Activated CD8-positive, alpha-beta memory T cell treated with anti-CD3 and anti-CD28 coated beads, Interleukin-2, amount 50 U/mL, for 24 hours (primary cell): Measurements from ENCODE around the gene KCNIP3.
A peak's percentile ranks its signal among the peaks of the same experiment; 100 is the strongest.
"Not testable (repeated sequence)": the region's sequence is repeated elsewhere in the genome, so short reads cannot be mapped to it uniquely, and the experiment has no call there.

ENCODE experiments used
- DNase-seq: peaks from one replicate; pipeline ENCODE4 v3.0.0-alpha.2; 2020; ENCODE audit errors: extremely low read depth

Gene KCNIP3

DNA sequence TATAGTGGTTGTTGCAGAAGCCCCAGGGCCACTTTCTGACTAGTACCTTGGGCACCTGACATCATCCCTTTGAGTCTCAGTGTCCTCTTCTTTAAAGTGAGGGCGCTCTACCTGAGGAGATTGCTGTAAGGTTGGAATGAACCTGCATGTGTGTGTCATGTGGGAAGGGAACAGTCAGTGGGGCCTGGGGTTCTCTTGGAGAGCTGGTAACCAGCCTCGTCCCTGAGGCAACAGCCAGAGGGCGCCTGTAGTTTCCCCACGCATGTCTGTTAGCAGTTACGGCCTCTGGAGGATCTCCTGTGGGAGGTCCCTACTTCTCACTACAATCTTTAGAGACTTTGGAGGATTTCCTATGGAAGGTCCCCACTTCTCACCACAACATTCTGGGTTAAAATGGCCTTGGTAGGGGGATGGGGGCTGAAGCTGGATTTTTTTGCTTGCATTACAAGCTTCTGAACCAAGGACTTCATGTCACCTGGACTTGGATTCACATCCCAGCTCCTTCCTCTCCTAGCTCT, 106.1 kb downstream of the KCNIP3 start:
- DNase-seq = not testable (repeated sequence)

DNA sequence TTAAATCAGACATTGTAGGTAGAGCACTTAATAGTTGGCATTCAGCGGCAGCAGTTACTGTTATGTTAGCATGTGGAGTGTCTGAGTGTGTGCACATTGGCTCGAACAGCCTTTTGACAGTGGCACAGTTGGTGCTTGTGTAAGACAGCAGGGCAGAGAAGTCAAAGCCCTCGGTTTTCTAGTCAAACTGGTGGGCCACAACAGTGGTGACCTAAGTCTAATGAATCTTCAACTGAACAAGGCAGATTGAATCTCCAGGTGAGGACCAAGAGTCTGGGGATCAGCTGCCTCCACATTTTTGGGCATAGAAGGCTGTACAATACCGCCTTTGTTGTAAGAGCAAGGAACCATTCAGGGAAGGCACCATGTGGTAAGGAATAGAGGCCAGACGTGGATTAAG, 106.7 kb downstream of the KCNIP3 start:
- not testable (repeated sequence) for DNase-seq

DNA sequence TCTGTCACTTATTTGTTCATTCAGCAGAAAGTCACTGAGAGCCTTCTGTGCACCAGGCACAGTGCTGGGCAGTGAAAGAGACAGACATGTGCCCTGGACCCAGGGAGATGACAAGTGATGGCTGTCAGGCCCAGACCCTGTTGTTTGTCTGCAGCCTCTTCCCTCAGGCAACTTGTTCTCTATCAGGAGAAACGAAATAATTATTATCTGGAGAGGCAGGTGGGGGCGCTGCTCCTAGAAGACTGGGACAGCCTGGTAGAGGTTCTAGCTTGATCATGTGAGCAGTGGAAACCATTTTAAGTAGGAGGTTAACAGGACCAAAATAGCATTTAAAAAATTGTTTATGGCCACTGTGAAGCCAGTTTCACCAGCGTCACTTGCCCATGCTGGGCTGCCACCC, 107.5 kb downstream of the KCNIP3 start:
- not testable (repeated sequence) for DNase-seq

DNA sequence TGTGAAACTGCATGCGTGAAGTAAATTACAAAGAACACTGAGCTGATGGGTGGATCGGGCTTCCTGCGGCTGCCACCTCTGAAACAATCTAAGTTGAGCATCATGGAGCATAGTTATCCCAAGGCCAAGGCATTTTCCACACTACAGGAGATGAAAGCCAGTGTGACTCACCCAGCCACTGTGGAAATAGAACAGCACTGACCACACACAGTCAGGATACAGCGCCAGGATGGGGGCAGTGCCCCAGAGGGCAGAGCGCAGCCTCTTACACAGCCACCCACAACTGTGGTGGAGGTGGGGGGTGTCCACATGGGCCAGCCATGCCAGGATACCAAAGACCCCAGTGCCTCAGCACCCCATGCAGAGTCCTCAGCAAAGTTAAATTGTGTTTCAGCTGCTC, 114.1 kb downstream of the KCNIP3 start:
- not testable (repeated sequence) for DNase-seq

- peak; percentile 38 for DNase-seq
These were observed 117.0 kb downstream of the KCNIP3 start for GRCh38 chr2:95414015-95414594.

DNA sequence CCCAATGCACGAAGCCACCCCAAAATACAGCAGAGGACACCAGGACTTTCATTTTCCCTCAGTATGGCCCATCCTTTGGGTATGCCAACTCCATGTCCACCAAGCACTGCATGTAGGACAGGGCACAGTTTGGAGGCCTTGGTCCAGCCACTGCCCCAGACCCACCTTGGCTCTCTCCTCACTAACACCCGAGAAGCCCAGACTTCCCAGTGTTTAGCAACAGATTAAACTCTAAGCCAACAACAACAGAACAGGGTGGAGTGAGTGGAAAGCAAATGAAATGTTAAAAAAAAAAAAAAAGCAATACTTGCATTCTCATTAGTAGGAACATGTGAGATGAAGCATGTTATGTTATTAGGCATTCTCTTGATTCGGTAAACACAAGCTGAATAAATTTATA, 118.0 kb downstream of the KCNIP3 start:
- not testable (repeated sequence) for DNase-seq

- not testable (repeated sequence) for DNase-seq
These were observed 118.4 kb downstream of the KCNIP3 start for GRCh38 chr2:95415561-95415960.

GRCh38 chr2:95427196-95427867, 130.2 kb downstream of the KCNIP3 start:
- DNase-seq = not testable (repeated sequence)

DNA sequence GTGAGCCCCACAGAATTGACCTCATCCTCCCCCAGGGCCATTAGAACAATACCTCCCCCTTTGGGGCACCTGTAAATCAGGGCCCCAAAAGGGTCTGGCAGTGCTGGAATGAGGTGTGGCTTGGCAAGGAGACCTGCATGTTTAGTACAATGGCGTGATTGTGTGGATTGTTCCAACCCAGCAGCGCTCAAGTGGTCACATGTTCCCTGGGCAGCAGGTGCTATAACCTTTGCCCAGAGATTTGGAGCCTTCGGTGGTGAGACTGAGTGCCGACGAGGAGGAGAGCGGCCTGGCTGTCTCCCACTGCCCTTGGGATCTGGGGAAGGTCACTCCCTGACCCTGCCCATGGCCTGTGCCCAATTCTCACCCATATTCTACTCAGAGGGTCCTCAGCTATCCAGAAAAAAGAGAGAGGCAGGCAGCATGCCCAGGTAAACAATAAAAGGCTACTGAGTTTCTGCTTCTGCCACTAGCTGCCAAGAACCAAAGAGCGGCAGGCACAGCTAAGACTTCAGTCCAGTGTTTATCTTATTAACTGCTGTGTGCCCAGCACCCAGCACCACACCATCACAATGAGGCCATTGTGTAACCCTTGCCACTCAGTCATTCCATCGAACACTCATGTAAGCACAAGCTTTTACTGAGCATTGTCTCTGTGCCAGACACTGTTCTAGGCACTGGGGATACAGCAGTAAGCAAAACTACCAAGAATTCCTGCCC, 132.8 kb downstream of the KCNIP3 start:
- DNase-seq = not testable (repeated sequence)

- DNase-seq = not testable (repeated sequence)
These were observed 136.2 kb downstream of the KCNIP3 start for GRCh38 chr2:95433373-95433772.

DNA sequence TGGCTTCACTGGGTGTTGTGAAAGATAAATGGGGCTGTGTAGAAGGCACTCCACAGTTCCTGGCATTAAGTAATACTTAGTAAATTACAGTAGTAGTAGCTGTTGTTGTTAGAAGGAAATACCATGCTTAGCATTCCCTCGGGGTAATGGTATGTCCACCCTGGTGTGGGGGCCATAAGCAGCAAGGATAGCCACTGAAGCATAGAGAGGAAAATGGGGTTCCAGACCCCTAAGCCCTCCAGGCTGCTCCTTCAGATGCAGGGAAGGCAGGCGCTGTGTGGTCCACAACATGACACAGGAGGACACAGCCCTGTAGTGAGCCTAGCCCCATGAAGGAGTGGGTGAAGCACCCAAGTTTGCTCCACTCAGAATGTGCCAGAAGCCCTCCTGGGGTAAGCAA, 136.8 kb downstream of the KCNIP3 start:
- DNase-seq = not testable (repeated sequence)

- DNase-seq = not testable (repeated sequence)
These were observed 137.4 kb downstream of the KCNIP3 start for GRCh38 chr2:95434507-95435076.

DNA sequence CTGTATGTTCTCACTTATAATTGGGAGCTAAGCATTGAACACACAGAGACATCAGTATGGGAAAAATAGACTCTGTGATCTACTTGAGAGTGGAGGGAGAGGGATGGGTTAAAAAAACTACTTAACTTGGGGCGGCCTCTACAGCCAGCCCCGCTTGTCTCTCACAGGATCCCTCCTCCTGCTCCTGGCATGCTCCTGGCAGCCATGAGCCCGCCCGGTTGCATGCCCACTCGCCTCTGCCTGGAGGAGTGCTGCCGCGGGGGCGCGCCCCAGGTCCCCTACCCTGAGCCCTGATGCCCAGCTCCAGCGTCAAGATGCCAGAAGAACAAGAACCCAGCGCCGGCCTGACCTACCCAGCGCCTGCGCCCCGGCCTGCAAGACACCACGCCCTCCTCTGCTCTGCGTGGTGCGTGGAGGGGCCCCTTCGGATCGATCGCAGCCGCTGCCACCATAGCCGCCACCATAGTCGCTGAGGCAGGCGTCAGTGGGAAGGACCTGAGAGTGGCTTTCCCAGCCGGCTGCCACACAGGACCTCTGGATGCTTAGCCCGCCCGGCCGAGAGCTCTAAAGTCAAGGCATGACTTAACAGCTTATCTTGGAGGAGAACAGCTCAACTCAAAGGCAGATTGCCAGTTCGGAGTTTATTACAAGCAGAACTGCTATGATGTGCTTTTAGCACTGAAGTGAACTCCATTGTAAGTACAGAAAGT, 138.2 kb downstream of the KCNIP3 start:
- DNase-seq = not testable (repeated sequence)
